M059J (cell line): ENCODE results near the gene CD7. TPM values are rescaled to one million over a fixed set of nuclear protein-coding genes. Genes with fewer than 3 reads are reported as not detected.

ENCODE experiments used
- DNase-seq: peaks from one replicate; pipeline ENCODE4 v3.0.0-alpha.2; 2012; ENCODE audit warnings: low read depth
- total RNA-seq: library from RNA; depleted of rRNA; stranded (reverse); fragments of >200 nt; shearing (Covaris generic); gene quantifications from 2 replicates; pipeline ENCODE4 v1.2.3, GENCODE V29; 2014

CD7 gene
- total RNA-seq, 1 experiment from 2014 or later: not detected

GRCh38 chr17:82328141-82328993 lies 11.0 kb upstream of the CD7 start:
- DNase-seq: no peak

DNA sequence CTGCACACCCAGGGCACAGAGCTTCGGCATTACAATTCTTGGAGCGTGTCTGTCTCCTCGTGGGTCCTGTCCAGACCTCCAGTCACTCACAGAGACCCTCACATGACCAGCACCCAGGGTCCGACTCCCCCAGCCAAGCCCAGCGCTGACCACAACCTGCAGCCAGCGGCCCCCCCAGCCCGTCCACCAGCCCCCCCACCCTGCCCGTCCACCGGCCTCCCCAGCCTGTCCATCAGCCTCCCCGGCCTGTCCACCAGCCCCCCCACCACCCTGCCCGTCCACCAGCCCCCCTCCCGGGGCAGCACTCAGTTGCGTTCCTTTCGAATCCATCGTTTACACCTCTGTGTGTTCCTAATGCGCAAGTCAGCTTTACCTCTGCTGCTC lies 10.3 kb upstream of the CD7 start:
- DNase-seq: no peak

- DNase-seq: no peak
These were observed 9.9 kb upstream of the CD7 start for GRCh38 chr17:82327289-82327688.

DNA sequence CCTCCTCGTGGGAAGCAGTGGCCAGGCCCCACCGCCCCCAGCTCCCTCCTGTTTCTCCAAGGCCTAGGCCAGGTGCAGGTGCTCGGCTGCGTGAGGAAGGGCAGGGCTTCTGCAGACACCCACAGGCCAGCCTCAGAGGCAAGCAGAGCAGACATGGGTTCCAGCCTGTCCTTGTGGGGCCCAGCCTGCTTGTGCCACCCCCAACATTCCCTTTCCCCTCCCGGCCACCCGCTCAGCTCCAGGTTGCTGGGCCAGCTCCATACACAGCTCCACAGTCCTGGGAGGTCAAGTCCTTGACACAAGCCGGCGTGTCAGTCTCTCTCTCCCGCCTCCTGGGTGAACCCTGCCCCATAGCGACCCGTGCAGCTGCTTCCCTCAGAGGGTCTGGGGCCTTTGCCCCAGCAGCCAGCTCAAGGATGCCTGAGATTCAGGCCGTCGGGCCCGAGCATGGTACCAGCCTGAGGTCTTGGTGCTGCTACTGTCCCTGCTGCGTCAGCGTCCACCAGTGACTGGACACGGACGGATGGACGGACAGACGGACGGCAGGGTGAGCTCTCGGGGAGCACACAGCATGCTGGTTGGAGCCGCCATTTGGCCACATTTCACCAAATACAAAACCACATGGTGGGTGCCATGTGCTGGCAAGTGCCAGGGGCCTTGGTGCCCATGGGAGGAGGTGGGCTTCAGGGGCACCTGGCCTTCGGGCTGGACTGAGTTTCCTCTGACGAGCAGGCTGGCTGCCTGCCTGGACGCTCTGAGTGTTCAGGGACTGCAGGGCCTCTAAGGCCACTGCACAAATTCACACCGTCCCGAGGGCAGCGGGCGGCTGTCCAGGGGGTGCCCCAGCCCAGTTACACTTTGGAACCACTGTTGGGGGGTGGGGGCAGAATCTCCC lies 8.1 kb upstream of the CD7 start:
- no peak for DNase-seq

DNA sequence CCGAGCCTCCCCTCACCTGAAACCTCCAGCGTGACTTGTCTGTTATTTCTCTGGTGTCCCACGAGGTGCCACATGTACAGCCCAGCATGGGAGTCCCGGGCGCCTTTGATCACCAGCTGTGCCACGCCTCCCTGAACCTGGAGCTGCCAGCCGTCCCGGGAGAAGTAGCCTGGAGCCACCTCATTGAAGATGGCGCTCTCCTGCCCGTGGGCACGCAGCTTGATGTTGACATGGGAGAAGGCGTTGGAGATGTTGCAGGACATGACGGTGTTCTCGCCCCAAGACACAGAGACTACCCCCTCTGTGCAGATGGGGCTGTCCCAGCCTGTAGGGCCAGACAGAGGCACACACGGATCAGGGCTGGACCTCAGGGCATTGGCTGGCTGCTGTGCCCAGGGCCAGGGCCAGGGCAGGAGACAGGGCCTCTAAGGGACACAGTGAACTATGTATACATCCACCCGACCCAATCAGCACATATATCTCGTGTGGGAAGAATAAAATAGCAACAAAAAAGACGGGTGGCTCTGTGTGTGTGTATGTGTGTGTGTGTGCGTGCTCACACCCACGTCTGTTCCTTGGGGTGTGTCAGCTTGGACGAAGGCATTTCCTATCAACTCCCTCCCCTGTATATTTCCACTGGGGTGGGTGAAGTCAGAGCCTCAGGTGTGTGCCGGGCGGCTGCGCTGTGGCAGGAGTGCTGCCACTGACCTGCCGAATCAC lies 7.3 kb upstream of the CD7 start:
- DNase-seq: peak; percentile 15

DNA sequence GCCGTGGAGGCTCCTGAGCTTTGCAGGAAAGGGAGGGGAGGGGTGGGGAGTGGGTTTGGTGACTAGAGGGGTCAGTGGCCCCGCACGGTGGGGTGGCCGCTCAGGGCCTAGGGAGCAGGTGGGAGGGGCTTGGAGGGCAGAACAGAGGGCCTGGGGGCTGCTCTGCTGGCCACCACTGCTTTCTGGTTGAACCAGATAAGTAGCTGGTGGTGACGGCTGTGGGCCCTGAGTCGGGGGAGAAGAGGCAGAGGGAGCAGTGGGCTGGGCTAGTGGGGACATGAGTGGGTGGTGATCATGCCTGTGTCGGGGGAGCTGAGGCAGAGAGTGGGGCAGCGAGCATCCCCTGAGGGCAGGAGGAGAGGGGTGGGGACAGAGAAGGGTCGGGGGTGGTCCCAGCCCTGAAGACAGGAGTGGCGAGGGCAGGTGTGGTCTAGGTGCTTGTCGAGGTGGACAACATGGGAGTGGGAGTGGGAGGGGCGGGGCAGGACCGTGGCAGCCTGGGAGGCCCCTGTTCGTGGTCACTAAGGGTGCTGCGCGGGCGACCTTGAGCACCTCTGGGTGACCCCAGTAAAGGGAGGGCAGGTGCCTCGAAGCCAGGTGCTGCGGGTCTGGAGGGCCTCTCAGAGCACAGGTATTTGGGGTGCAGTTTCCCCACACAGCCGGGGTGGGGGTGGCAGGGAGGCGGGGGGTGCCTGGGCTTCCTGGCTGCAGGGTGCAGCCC lies 6.3 kb upstream of the CD7 start:
- DNase-seq: no peak

DNA sequence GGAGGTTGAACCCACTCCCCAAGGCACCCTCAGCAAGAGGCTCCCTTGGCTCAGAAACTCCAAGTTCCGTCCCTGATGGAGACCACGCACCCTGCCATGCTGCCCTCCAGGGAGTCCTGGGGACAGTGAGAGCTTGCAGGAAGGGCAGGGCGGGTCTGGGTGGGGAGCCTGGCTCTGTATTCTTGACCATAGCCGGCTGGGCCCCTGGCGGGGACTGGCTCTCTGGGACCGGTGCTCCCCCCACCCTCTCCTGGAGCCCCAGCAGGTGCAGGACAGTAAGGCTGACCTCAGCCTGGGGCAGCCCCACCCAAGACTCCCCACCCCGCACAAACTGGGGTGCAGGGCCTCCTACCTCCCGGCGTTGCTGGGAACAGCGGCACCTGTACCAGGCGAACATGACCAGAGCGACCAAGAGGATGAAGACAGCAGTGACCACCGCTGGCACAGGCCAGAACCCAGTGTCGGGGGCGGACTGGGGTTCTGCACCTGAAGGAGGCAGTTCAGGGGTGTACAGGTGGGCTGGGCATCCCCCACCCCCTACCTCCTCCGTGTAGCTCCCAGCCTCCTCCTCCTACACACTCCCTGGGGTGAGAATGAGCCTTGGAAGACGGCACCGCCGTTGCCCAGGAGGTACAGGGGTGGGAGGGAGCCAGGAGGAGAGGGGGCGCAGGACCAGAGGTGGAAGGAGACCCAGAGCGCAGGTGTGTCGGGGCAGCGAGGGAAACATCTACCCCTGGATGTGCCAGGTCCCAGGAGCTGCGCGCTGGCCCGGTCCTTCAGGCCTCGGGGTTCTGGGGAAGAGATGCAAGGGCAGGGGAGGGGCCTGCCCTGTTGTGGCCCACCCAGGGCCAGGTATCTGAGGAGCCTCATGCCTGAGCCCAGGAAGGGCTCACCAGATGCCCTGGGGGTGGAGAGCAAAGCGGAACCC lies 5.4 kb upstream of the CD7 start:
- DNase-seq: no peak

GRCh38 chr17:82321947-82322466 lies 4.6 kb upstream of the CD7 start:
- no peak for DNase-seq

GRCh38 chr17:82320956-82321927 lies 3.8 kb upstream of the CD7 start:
- no peak for DNase-seq

GRCh38 chr17:82320140-82320840 lies 2.9 kb upstream of the CD7 start:
- DNase-seq: no peak

GRCh38 chr17:82319619-82320062 lies 2.2 kb upstream of the CD7 start:
- DNase-seq: no peak

- DNase-seq: no peak
These were observed 1.6 kb upstream of the CD7 start for GRCh38 chr17:82318772-82319606.

GRCh38 chr17:82318169-82318498 lies 726 bp upstream of the CD7 start:
- DNase-seq: no peak

DNA sequence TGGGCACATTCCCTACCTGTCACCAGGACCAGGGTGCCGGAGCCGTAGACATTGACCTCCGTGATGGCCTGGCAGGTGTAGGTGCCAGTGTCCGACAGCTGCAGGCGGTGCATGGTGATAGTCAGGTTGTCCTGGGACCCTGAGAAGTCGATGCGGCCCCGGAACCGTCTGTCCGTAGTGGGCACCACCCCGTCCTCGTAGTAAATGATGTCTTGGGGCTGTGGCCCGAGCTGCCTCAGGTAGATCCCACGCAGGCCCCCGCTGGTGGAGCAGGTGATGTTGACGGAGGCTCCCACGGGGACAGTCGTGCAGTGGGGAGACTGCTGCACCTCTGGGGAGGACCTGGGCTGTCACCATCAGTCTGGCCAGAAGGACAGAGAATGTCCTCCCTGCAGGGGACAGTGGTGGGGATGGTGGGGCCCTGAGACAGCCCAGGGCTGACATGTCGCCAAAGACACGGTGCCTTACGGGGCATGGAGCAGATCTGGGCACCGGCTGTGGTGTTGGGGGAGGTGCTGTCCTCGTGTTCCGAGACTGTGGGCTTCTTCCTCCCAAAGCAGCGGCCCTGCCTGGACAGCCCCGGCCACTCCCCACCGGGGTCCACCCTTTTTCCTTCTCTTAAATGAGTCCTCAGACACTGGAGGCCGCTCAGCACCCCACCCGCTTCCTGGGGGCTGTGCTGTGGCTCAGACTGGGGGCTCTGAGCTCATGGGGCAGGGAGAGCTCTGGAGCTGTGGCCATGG lies 586 bp downstream of the CD7 start:
- no peak for DNase-seq

- DNase-seq: no peak
These were observed 1.6 kb downstream of the CD7 start for GRCh38 chr17:82315703-82316358.
